ENCODE measurements around the gene SMIM36. TPM values are rescaled to one million over a fixed set of nuclear protein-coding genes. Genes with fewer than 3 reads are reported as not detected.
A peak's percentile ranks its signal among the peaks of the same experiment; 100 is the strongest.
"Not testable (repeated sequence)": the region's sequence is repeated elsewhere in the genome, so short reads cannot be mapped to it uniquely, and the experiment has no call there.

SMIM36 gene
- total and polyA plus RNA-seq, 3 experiments from 2014 or later = not detected

GRCh38 chr17:55478971-55479370 is 32.3 kb downstream of the SMIM36 start:
- Histone ChIP-seq H3K4me3 (ENCODE audit: low read length) (no peak overlapping the region), H3K4me1 (ENCODE audit: insufficient read depth, low read length) (no peaks in the 10 kb centered on the region), H3K36me3 (ENCODE audit: insufficient read depth, low read length) (no peaks in the 10 kb centered on the region), H3K9me3 (ENCODE audit: low read length) (no peaks in the 10 kb centered on the region), H3K27ac (ENCODE audit: low read depth, low read length) (no peak overlapping the region), H3K27me3 (ENCODE audit: insufficient read depth, low read length, poor library complexity, severe bottlenecking) (no peaks in the 10 kb centered on the region)
- H3K27me3 Mint-ChIP-seq = peaks cover 3 to 8% of the 10 kb centered on the region in 2 donors
- ChIA-PET CTCF (no interaction called here), POLR2A (no interaction called here)
- no peak for DNase-seq
- H3K27ac Mint-ChIP-seq = no peak overlapping the region
- no peaks in the 10 kb centered on the region for H3K9me3 Mint-ChIP-seq
- H3K4me3 Mint-ChIP-seq = no peak overlapping the region
- peaks cover 0 to 2% (median 0%) of the 10 kb centered on the region in 3 donors for H3K36me3 Mint-ChIP-seq
- H3K4me1 Mint-ChIP-seq = no peaks in the 10 kb centered on the region

GRCh38 chr17:55466671-55467070 is 44.6 kb downstream of the SMIM36 start:
- Mint-ChIP-seq H3K27me3 (peaks cover 0 to 2% of the 10 kb centered on the region in 2 donors), H3K9me3 (no peaks in the 10 kb centered on the region), H3K4me3 (no peak overlapping the region), H3K27ac (no peak overlapping the region), H3K4me1 (peaks cover 0 to 3% (median 0%) of the 10 kb centered on the region in 3 donors), H3K36me3 (no peaks in the 10 kb centered on the region)
- ChIA-PET POLR2A (no interaction called here), CTCF (no interaction called here)
- Histone ChIP-seq H3K36me3 (ENCODE audit: insufficient read depth, low read length) (no peaks in the 10 kb centered on the region), H3K4me3 (ENCODE audit: low read length) (no peak overlapping the region), H3K4me1 (ENCODE audit: insufficient read depth, low read length) (no peaks in the 10 kb centered on the region), H3K9me3 (ENCODE audit: low read length) (no peaks in the 10 kb centered on the region), H3K27ac (ENCODE audit: low read depth, low read length) (no peak overlapping the region), H3K27me3 (ENCODE audit: insufficient read depth, low read length, poor library complexity, severe bottlenecking) (no peaks in the 10 kb centered on the region)
- DNase-seq = no peak

- H3K9me3 Mint-ChIP-seq; H3K4me1 ChIP-seq (ENCODE audit: insufficient read depth, low read length); H3K27ac ChIP-seq (ENCODE audit: low read depth, low read length); H3K36me3 Mint-ChIP-seq; POLR2A ChIA-PET; H3K27me3 ChIP-seq (ENCODE audit: insufficient read depth, low read length, poor library complexity, severe bottlenecking); H3K4me1 Mint-ChIP-seq; H3K4me3 Mint-ChIP-seq; H3K27me3 Mint-ChIP-seq; H3K36me3 ChIP-seq (ENCODE audit: insufficient read depth, low read length); DNase-seq; H3K4me3 ChIP-seq (ENCODE audit: low read length); CTCF ChIA-PET; H3K9me3 ChIP-seq (ENCODE audit: low read length); H3K27ac Mint-ChIP-seq: not testable (repeated sequence)
These were observed 45.5 kb downstream of the SMIM36 start for GRCh38 chr17:55465771-55466170.

GRCh38 chr17:55463600-55463999 is 47.7 kb downstream of the SMIM36 start:
- no peak overlapping the region for H3K27ac ChIP-seq (ENCODE audit: low read depth, low read length)
- Mint-ChIP-seq H3K27ac (peak overlapping the region in 2 of 8 donors; percentile 21 to 87), H3K9me3 (no peaks in the 10 kb centered on the region), H3K4me3 (no peak overlapping the region), H3K36me3 (no peaks in the 10 kb centered on the region), H3K27me3 (peaks cover 2 to 3% of the 10 kb centered on the region in 2 donors), H3K4me1 (peaks cover 0 to 3% (median 0%) of the 10 kb centered on the region in 3 donors)
- no peaks in the 10 kb centered on the region for H3K9me3 ChIP-seq (ENCODE audit: low read length)
- H3K4me3 ChIP-seq (ENCODE audit: low read length) = no peak overlapping the region
- ChIA-PET POLR2A (no interaction called here), CTCF (no interaction called here)
- no peaks in the 10 kb centered on the region for H3K27me3 ChIP-seq (ENCODE audit: insufficient read depth, low read length, poor library complexity, severe bottlenecking)
- H3K36me3 ChIP-seq (ENCODE audit: insufficient read depth, low read length) = no peaks in the 10 kb centered on the region
- H3K4me1 ChIP-seq (ENCODE audit: insufficient read depth, low read length) = no peaks in the 10 kb centered on the region
- no peak for DNase-seq

- no peak overlapping the region for H3K27ac Mint-ChIP-seq
- Histone ChIP-seq H3K4me3 (ENCODE audit: low read length) (no peak overlapping the region), H3K27me3 (ENCODE audit: insufficient read depth, low read length, poor library complexity, severe bottlenecking) (no peaks in the 10 kb centered on the region), H3K4me1 (ENCODE audit: insufficient read depth, low read length) (no peaks in the 10 kb centered on the region), H3K36me3 (ENCODE audit: insufficient read depth, low read length) (no peaks in the 10 kb centered on the region), H3K27ac (ENCODE audit: low read depth, low read length) (no peak overlapping the region), H3K9me3 (ENCODE audit: low read length) (no peaks in the 10 kb centered on the region)
- no peak for DNase-seq
- no peak overlapping the region for H3K4me3 Mint-ChIP-seq
- no peaks in the 10 kb centered on the region for H3K9me3 Mint-ChIP-seq
- H3K27me3 Mint-ChIP-seq = peaks cover 0 to 3% of the 10 kb centered on the region in 2 donors
- no peaks in the 10 kb centered on the region for H3K36me3 Mint-ChIP-seq
- H3K4me1 Mint-ChIP-seq = peaks cover 0 to 3% (median 0%) of the 10 kb centered on the region in 3 donors
- POLR2A ChIA-PET = no interaction called here
- CTCF ChIA-PET = no interaction called here
These were observed 48.5 kb downstream of the SMIM36 start for GRCh38 chr17:55462711-55463110.

GRCh38 chr17:55462234-55462633 is 49.0 kb downstream of the SMIM36 start:
- no peak overlapping the region for H3K27ac Mint-ChIP-seq
- no peak overlapping the region for H3K4me3 Mint-ChIP-seq
- ChIA-PET CTCF (no interaction called here), POLR2A (no interaction called here)
- H3K4me1 ChIP-seq (ENCODE audit: insufficient read depth, low read length) = no peaks in the 10 kb centered on the region
- H3K27ac ChIP-seq (ENCODE audit: low read depth, low read length) = no peak overlapping the region
- no peaks in the 10 kb centered on the region for H3K36me3 ChIP-seq (ENCODE audit: insufficient read depth, low read length)
- H3K9me3 ChIP-seq (ENCODE audit: low read length) = no peaks in the 10 kb centered on the region
- peaks cover 0 to 3% (median 0%) of the 10 kb centered on the region in 3 donors for H3K4me1 Mint-ChIP-seq
- H3K36me3 Mint-ChIP-seq = no peaks in the 10 kb centered on the region
- no peaks in the 10 kb centered on the region for H3K27me3 ChIP-seq (ENCODE audit: insufficient read depth, low read length, poor library complexity, severe bottlenecking)
- DNase-seq = no peak
- H3K27me3 Mint-ChIP-seq = peaks cover 0 to 3% of the 10 kb centered on the region in 2 donors
- no peak overlapping the region for H3K4me3 ChIP-seq (ENCODE audit: low read length)
- no peaks in the 10 kb centered on the region for H3K9me3 Mint-ChIP-seq

- DNase-seq = no peak
- Mint-ChIP-seq H3K36me3 (no peaks in the 10 kb centered on the region), H3K4me1 (peaks cover 0 to 3% (median 0%) of the 10 kb centered on the region in 3 donors), H3K27me3 (peaks cover 3 to 19% of the 10 kb centered on the region in 2 donors), H3K4me3 (no peak overlapping the region), H3K27ac (no peak overlapping the region), H3K9me3 (no peaks in the 10 kb centered on the region)
- Histone ChIP-seq H3K27me3 (ENCODE audit: insufficient read depth, low read length, poor library complexity, severe bottlenecking) (no peaks in the 10 kb centered on the region), H3K4me3 (ENCODE audit: low read length) (no peak overlapping the region), H3K4me1 (ENCODE audit: insufficient read depth, low read length) (no peaks in the 10 kb centered on the region), H3K9me3 (ENCODE audit: low read length) (no peaks in the 10 kb centered on the region), H3K27ac (ENCODE audit: low read depth, low read length) (no peak overlapping the region), H3K36me3 (ENCODE audit: insufficient read depth, low read length) (no peaks in the 10 kb centered on the region)
- ChIA-PET POLR2A (no interaction called here), CTCF (no interaction called here)
These were observed 52.3 kb downstream of the SMIM36 start for GRCh38 chr17:55458978-55459377.

GRCh38 chr17:55458287-55458900 is 52.9 kb downstream of the SMIM36 start:
- POLR2A ChIA-PET = no interaction called here

More at GRCh38 chr17:55458287-55458900, 52.9 kb downstream of the SMIM36 start:
- peaks cover 3 to 23% of the 10 kb centered on the region in 2 donors for H3K27me3 Mint-ChIP-seq
- H3K4me1 ChIP-seq (ENCODE audit: insufficient read depth, low read length) = no peaks in the 10 kb centered on the region
- no peak overlapping the region for H3K4me3 Mint-ChIP-seq
- no peaks in the 10 kb centered on the region for H3K4me1 Mint-ChIP-seq
- H3K4me3 ChIP-seq (ENCODE audit: low read length) = no peak overlapping the region
- DNase-seq = no peak
- H3K27me3 ChIP-seq (ENCODE audit: insufficient read depth, low read length, poor library complexity, severe bottlenecking) = no peaks in the 10 kb centered on the region
- no peak overlapping the region for H3K27ac Mint-ChIP-seq
- H3K9me3 Mint-ChIP-seq = no peaks in the 10 kb centered on the region
- no peaks in the 10 kb centered on the region for H3K36me3 Mint-ChIP-seq
- no peaks in the 10 kb centered on the region for H3K36me3 ChIP-seq (ENCODE audit: insufficient read depth, low read length)
- CTCF ChIA-PET = no interaction called here
- no peaks in the 10 kb centered on the region for H3K9me3 ChIP-seq (ENCODE audit: low read length)
- no peak overlapping the region for H3K27ac ChIP-seq (ENCODE audit: low read depth, low read length)

All from CD8-positive, alpha-beta memory T cell (primary cell).